ENCODE data around the gene TDRD9. TPM values are rescaled to one million over a fixed set of nuclear protein-coding genes. Genes with fewer than 3 reads are reported as not detected.
A peak's percentile ranks its signal among the peaks of the same experiment; 100 is the strongest.
"Not testable (repeated sequence)": the region's sequence is repeated elsewhere in the genome, so short reads cannot be mapped to it uniquely, and the experiment has no call there.

TDRD9 gene
- total RNA-seq, 1 experiment from 2014 or later: 4.1 TPM

DNA sequence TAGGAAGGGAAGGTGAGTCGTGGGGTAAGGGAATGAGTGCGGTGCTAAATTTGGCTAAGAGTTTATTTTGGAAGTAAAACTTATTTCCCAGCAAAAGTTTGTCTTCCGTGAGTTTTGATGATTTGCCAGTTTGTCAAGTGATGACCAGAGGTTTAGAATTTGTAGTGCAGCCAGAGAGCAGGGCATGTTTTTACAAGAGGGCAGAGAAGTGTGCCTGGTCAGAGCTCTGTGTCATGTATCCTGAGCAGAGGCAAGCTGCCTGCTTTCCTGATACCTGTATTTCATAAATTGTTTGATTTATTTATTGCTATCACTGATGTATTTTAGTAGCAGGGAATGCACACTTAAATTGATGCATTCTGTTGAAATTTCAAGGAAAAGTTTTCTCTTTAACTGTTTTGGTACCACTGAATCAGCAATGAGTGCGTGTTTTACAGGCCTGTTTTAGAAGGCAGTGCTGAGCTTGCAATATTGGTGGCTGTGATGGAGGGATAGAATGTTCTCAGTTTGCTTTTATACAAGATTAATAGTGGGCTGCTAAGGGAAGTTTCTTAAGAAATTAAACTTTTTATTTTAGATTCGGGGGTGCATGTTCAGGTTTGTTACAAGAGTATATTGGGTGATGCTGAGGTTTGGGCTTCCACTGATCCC lies 33.8 kb downstream of the TDRD9 start:
- Histone ChIP-seq H3K4me3 (no peak overlapping the region), H3K27me3 (replicated peaks) (no peaks in the 10 kb centered on the region), H3K36me3 (no peaks in the 10 kb centered on the region), H3K9me3 (replicated peaks) (no peaks in the 10 kb centered on the region), H3K4me1 (replicated peaks) (peaks cover 11% of the 10 kb centered on the region), H3K27ac (no peak overlapping the region)
- DNase-seq (ENCODE audit: low read depth in 1 of 2, low spot score in 2 of 2): no peak

DNA sequence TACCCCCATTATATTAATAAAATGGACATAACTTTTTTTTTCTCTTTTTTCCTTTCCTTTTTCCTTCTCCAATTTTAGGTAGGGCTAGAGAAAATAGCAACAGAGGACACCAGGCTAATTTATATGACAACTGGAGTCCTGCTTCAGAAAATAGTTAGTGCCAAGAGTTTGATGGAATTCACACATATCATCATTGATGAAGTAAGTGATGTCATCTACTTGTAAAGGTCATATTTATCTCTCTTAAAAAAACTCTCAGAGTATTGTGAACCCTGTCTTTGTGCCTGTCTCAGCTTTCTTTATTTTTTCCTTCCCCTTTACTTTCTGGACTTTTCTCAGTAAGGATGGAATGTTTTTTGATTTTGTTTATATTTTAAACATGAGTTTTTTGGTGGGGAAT lies 38.4 kb downstream of the TDRD9 start:
- H3K27ac ChIP-seq: no peak overlapping the region
- peaks cover 25% of the 10 kb centered on the region for H3K4me1 ChIP-seq (replicated peaks)

DNA sequence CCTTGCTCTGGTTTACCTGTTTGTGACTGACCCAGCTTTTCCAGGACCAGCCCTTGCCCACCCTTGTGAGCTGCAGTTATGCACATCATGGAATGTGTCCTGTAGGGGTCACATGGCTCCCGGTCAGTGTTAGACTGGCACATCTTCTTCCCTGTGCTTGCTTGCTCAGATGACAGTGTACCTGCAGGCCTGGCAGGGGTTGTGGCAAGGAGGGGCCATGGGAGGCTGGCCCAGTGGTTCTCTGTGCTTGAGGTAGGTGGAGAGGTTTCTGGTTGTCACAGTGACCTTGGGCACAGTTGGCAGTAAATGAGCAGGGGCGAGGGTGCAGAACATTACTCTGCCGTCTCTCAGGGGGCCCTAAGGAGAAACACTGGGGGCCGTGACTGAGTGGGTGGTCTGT lies 41.7 kb downstream of the TDRD9 start:
- H3K27me3 ChIP-seq (replicated peaks): no peaks in the 10 kb centered on the region
- H3K4me3 ChIP-seq: no peak overlapping the region
- no peak for DNase-seq (ENCODE audit: low read depth in 1 of 2, low spot score in 2 of 2)
- H3K4me1 ChIP-seq (replicated peaks): peaks cover 48% of the 10 kb centered on the region
- no peaks in the 10 kb centered on the region for H3K9me3 ChIP-seq (replicated peaks)
- H3K27ac ChIP-seq: no peak overlapping the region
- no peaks in the 10 kb centered on the region for H3K36me3 ChIP-seq

More for the DNA sequence above, 38.4 kb downstream of the TDRD9 start:
- Histone ChIP-seq H3K4me3 (no peak overlapping the region), H3K27me3 (replicated peaks) (no peaks in the 10 kb centered on the region), H3K9me3 (replicated peaks) (no peaks in the 10 kb centered on the region), H3K36me3 (no peaks in the 10 kb centered on the region)
- DNase-seq (ENCODE audit: low read depth in 1 of 2, low spot score in 2 of 2): no peak

DNA sequence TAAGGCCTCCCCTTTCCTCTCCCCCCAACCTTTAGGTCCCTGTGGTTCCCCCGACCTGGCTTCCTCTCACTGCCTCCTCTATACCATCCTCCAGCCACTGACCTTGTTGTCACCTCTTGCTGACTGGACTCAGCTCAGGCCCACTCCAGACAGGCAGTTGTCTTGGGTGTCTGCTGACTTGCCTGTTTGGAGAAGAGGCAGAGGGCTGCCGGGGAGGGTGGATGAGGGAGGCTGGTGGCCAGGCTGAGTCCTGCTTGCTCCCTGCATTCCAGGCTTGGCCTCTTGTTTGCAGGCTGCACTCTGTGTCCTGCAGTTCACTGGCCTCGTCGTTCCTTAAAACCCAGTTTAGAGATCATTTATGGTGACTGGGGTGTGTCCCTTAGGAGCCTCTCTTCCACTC lies 45.1 kb downstream of the TDRD9 start:
- peak; percentile 74 to 81 for DNase-seq (ENCODE audit: low read depth in 1 of 2, low spot score in 2 of 2)
- no peaks in the 10 kb centered on the region for H3K27me3 ChIP-seq (replicated peaks)
- peaks cover 62% of the 10 kb centered on the region for H3K4me1 ChIP-seq (replicated peaks)
- no peak overlapping the region for H3K4me3 ChIP-seq
- H3K36me3 ChIP-seq: no peaks in the 10 kb centered on the region
- H3K9me3 ChIP-seq (replicated peaks): no peaks in the 10 kb centered on the region
- H3K27ac ChIP-seq: peak overlapping the region; percentile 72

DNA sequence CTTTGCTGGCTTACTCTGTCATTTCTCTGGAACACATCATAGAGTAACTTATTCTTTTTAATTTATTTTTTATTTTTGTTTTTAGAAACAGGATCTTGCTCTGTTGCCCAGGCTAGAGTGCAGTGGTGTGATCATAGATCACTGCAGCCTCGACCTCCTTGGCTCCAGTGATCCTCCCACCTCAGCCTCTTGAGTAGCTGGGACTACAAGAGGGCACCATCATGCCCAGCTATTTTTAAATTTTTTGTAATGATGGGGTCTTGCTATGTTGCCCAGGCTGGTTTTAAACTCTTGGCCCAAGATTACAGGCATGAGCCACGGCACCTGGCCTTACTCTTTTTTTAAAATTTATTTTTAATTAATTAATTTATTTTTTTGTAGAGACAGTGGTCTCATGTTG lies 46.3 kb downstream of the TDRD9 start:
- H3K27ac ChIP-seq: peak overlapping the region; percentile 72
- no peak for DNase-seq (ENCODE audit: low read depth in 1 of 2, low spot score in 2 of 2)
- no peaks in the 10 kb centered on the region for H3K9me3 ChIP-seq (replicated peaks)

GRCh38 chr14:103980623-103981238 lies 52.5 kb downstream of the TDRD9 start:
- DNase-seq (ENCODE audit: low read depth in 1 of 2, low spot score in 2 of 2): peak; percentile 42 to 79
- not testable (repeated sequence) for H3K36me3 ChIP-seq; H3K27me3 ChIP-seq (replicated peaks); H3K27ac ChIP-seq; H3K9me3 ChIP-seq (replicated peaks); H3K4me3 ChIP-seq
- peaks cover 10% of the 10 kb centered on the region for H3K4me1 ChIP-seq (replicated peaks)

More for the DNA sequence above, 46.3 kb downstream of the TDRD9 start:
- H3K36me3 ChIP-seq: no peaks in the 10 kb centered on the region
- peaks cover 62% of the 10 kb centered on the region for H3K4me1 ChIP-seq (replicated peaks)
- H3K27me3 ChIP-seq (replicated peaks): no peaks in the 10 kb centered on the region
- H3K4me3 ChIP-seq: no peak overlapping the region

- Histone ChIP-seq H3K27ac (no peak overlapping the region), H3K4me1 (replicated peaks) (no peaks in the 10 kb centered on the region), H3K36me3 (no peaks in the 10 kb centered on the region), H3K9me3 (replicated peaks) (no peaks in the 10 kb centered on the region; the same call in 1 of the 2 replicates), H3K27me3 (replicated peaks) (no peaks in the 10 kb centered on the region), H3K4me3 (no peak overlapping the region)
- no peak for DNase-seq (ENCODE audit: low read depth in 1 of 2, low spot score in 2 of 2)
Observed at GRCh38 chr14:103984196-103984595, 55.9 kb downstream of the TDRD9 start.

DNA sequence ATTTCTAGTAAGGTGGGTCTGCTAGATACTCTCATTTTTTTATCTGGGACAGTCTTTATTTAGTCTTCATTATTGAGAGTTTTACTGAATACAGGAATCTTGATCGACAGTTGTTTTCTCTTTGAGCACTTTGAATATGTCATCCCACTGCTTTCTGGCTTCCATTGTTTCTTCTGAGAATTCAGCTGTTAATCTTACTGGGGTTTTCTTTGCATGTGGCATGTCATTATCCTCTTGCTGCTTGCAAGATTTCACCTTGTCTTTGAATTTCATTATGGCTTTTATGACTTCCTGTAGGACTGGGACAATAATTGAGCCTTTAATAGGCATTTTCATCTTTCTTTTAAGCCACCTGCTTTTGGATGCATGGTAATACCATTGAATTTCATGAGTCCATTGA lies 60.8 kb downstream of the TDRD9 start:
- no peak overlapping the region for H3K27ac ChIP-seq
- H3K9me3 ChIP-seq (replicated peaks): no peaks in the 10 kb centered on the region; the same call in 1 of the 2 replicates
- no peaks in the 10 kb centered on the region for H3K4me1 ChIP-seq (replicated peaks)
- DNase-seq (ENCODE audit: low read depth in 1 of 2, low spot score in 2 of 2): no peak
- no peaks in the 10 kb centered on the region for H3K36me3 ChIP-seq
- H3K27me3 ChIP-seq (replicated peaks): no peaks in the 10 kb centered on the region
- no peak overlapping the region for H3K4me3 ChIP-seq

DNA sequence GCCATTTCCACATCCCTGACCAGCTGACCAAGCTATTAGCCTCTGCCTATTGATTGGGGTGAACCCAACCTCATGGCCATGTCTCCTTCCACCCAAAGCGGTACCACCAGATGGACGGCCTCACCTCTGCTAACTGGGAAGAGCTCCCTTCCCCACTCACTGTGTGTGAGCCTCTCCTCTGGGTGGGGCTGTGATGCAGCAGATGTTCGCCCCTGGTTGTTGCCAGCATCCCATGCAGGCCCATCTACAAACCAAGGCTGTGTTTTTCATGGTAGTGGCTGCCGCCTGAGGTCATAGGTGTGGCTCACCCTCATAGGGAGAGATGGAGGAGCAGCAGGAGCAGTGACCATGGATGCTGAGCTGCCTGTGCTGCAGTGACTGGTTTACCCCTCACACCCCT lies 61.7 kb downstream of the TDRD9 start:
- Histone ChIP-seq H3K4me1 (replicated peaks) (no peaks in the 10 kb centered on the region), H3K4me3 (no peak overlapping the region), H3K36me3 (no peaks in the 10 kb centered on the region), H3K9me3 (replicated peaks) (no peaks in the 10 kb centered on the region; the same call in 1 of the 2 replicates), H3K27me3 (replicated peaks) (no peaks in the 10 kb centered on the region), H3K27ac (no peak overlapping the region)
- DNase-seq (ENCODE audit: low read depth in 1 of 2, low spot score in 2 of 2): no peak

GRCh38 chr14:103994535-103995184 lies 66.4 kb downstream of the TDRD9 start:
- no peaks in the 10 kb centered on the region for H3K36me3 ChIP-seq
- H3K4me3 ChIP-seq: no peak overlapping the region
- H3K9me3 ChIP-seq (replicated peaks): no peaks in the 10 kb centered on the region
- no peak overlapping the region for H3K27ac ChIP-seq
- no peaks in the 10 kb centered on the region for H3K4me1 ChIP-seq (replicated peaks)
- H3K27me3 ChIP-seq (replicated peaks): no peaks in the 10 kb centered on the region
- DNase-seq (ENCODE audit: low read depth in 1 of 2, low spot score in 2 of 2): no peak

DNA sequence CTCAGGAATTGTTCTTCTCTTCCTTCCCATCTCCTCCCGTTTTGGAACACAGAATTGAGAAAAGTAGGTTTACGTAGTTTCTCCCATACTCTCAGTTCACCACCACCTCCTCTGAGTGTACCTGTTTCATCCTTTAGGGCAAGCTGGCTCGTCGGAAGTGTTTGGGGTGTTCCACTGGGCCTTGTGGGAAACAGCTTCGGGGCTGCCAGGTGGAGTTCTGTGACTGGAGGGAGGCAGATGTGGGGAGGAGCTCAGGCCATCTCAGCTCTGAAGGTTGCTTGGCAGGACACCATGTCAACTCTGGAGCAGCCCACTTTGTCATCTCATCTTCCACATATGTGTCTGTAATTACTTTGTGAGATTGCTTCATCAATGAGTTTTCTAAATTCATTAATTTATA lies 67.6 kb downstream of the TDRD9 start:
- Histone ChIP-seq H3K36me3 (no peaks in the 10 kb centered on the region), H3K27ac (no peak overlapping the region), H3K27me3 (replicated peaks) (no peaks in the 10 kb centered on the region), H3K9me3 (replicated peaks) (no peaks in the 10 kb centered on the region), H3K4me3 (no peak overlapping the region), H3K4me1 (replicated peaks) (no peaks in the 10 kb centered on the region)
- DNase-seq (ENCODE audit: low read depth in 1 of 2, low spot score in 2 of 2): no peak

DNA sequence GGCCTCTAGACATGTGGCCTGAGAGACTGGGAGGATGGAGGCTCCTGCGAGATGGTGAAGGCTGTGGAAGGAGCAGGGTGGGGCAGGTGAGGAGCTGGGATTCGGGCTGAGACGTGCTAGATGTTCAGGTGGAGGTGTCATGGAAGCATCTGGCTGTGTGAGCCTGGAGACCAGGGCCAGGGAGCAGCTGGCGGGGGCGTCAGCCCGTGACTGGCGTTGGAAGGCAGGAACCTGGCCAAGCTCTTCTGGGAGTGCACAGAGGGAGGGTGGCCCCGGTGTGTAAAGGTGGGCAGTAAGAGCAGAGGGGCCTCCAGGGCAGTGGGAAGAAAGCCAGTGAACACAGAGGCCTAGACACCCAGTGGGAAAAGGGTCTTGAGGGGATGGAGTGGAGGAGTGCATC lies 69.1 kb downstream of the TDRD9 start:
- H3K27ac ChIP-seq: no peak overlapping the region
- H3K9me3 ChIP-seq (replicated peaks): no peaks in the 10 kb centered on the region
- H3K4me1 ChIP-seq (replicated peaks): no peaks in the 10 kb centered on the region
- no peak for DNase-seq (ENCODE audit: low read depth in 1 of 2, low spot score in 2 of 2)
- no peak overlapping the region for H3K4me3 ChIP-seq
- H3K36me3 ChIP-seq: no peaks in the 10 kb centered on the region
- no peaks in the 10 kb centered on the region for H3K27me3 ChIP-seq (replicated peaks)

DNA sequence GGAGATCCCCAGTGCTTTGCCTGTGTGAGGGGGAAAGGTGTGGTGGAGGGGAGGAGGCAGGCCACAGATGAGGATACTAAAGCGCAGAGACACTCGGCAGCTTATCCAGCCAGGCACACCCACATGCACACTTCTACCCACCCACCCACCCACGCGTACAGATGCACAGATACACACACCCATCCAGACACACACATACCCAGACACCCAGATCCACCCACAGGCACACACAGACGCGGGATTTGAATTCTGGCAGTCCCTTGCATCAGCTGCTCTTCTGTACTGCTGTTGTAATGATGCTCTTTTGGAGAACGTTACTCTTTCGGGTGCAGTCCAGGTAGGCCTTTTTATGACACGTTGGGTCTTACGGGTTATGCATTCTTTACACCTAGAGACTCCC lies 69.8 kb downstream of the TDRD9 start:
- no peaks in the 10 kb centered on the region for H3K9me3 ChIP-seq (replicated peaks)
- H3K4me1 ChIP-seq (replicated peaks): no peaks in the 10 kb centered on the region
- no peaks in the 10 kb centered on the region for H3K27me3 ChIP-seq (replicated peaks)
- no peak overlapping the region for H3K4me3 ChIP-seq
- H3K27ac ChIP-seq: no peak overlapping the region
- H3K36me3 ChIP-seq: no peaks in the 10 kb centered on the region
- DNase-seq (ENCODE audit: low read depth in 1 of 2, low spot score in 2 of 2): no peak

GRCh38 chr14:103999795-104000440 lies 71.7 kb downstream of the TDRD9 start:
- Histone ChIP-seq H3K4me1 (replicated peaks) (no peaks in the 10 kb centered on the region), H3K27ac (no peak overlapping the region)
- DNase-seq (ENCODE audit: low read depth in 1 of 2, low spot score in 2 of 2): no peak

More at GRCh38 chr14:103999795-104000440, 71.7 kb downstream of the TDRD9 start:
- Histone ChIP-seq H3K27me3 (replicated peaks) (no peaks in the 10 kb centered on the region), H3K4me3 (no peak overlapping the region), H3K36me3 (no peaks in the 10 kb centered on the region), H3K9me3 (replicated peaks) (no peaks in the 10 kb centered on the region)
